Measurements from ENCODE around the gene PCDHA1. TPM values are rescaled to one million over a fixed set of nuclear protein-coding genes. Genes with fewer than 3 reads are reported as not detected.

Gene PCDHA1
- total RNA-seq, 1 experiment from 2014 or later, result not detected

GRCh38 chr5:140870221-140871201 is 84.6 kb downstream of the PCDHA1 start:
- no peak for ATAC-seq
- Histone ChIP-seq H3K9me3 (ENCODE audit: control insufficient read depth, insufficient read depth, low read depth, low read length) (no peaks in the 10 kb centered on the region), H3K4me1 (ENCODE audit: control insufficient read depth, insufficient read depth, low read length) (no peaks in the 10 kb centered on the region), H3K4me3 (ENCODE audit: low read depth in 2 of 2, low read length in 2 of 2) (no peak overlapping the region), H3K27me3 (ENCODE audit: control insufficient read depth, insufficient read depth, low read length) (no peaks in the 10 kb centered on the region), H3K27ac (ENCODE audit: low read length) (no peak overlapping the region), H3K36me3 (ENCODE audit: control insufficient read depth, insufficient read depth, low read length) (no peaks in the 10 kb centered on the region)
- TF ChIP-seq REST (IDR thresholded peaks at IDR 0.05; ENCODE audit: insufficient read depth in 1 of 2, low read depth in 2 of 2, low read length in 1 of 2), result 0 out of 4 replicates have a peak, but pooled peaks of 1 of the 2 experiments have one; percentile 47
- TF ChIP-seq TCF7L2 (IDR thresholded peaks at IDR 0.05; ENCODE audit: low read depth, low read length), result no peak
- TF ChIP-seq SIN3A (IDR thresholded peaks at IDR 0.05; ENCODE audit: borderline replicate concordance, insufficient read depth, low read depth, low read length), result no peak
- no peak for TF ChIP-seq POLR2AphosphoS5 (IDR thresholded peaks at IDR 0.05; ENCODE audit: low read depth, low read length)
- ChIA-PET CTCF (interaction anchor here (0.6 kb wide), 1 partner anchor 171 kb away, joined by 3 read pairs; no protein-coding TSS in a partner anchor), POLR2A (no interaction called here)
- no TSS peak for BruUV-seq (replicated peaks)
- intact Hi-C loops (cut with micrococcal nuclease; ENCODE audit: unreplicated experiment) (no loop called here), in situ Hi-C loops (cut with HindIII; ENCODE audit: low pct_unique_long_range_greater_than_20kb, low sequenced_read_pairs) (no loop called here)
- no peak for DNase-seq (ENCODE audit: low read depth, low spot score)

- H3K36me3 ChIP-seq (ENCODE audit: control insufficient read depth, insufficient read depth, low read length), result no peaks in the 10 kb centered on the region
- H3K4me3 ChIP-seq (ENCODE audit: low read depth in 2 of 2, low read length in 2 of 2), result peak within 1 kb of the TSS; percentile 53 to 66
- BruUV-seq (replicated peaks), result TSS peak; percentile 73
- DNase-seq (ENCODE audit: low read depth, low spot score), result no peak
- CTCF ChIA-PET, result interaction anchor here (1.8 kb wide), 1 partner anchor 165 kb away, joined by 15 read pairs; no protein-coding TSS in a partner anchor
- no peaks in the 10 kb centered on the region for H3K27me3 ChIP-seq (ENCODE audit: control insufficient read depth, insufficient read depth, low read length)
- POLR2A ChIA-PET, result no interaction called here
- intact Hi-C loops (cut with micrococcal nuclease; ENCODE audit: unreplicated experiment) (loop anchor here (2.0 kb wide), 1 partner anchor 165 kb away; no protein-coding TSS in a partner anchor), in situ Hi-C loops (cut with HindIII; ENCODE audit: low pct_unique_long_range_greater_than_20kb, low sequenced_read_pairs) (no loop called here)
- H3K27ac ChIP-seq (ENCODE audit: low read length), result peak within 1 kb of the TSS; percentile 55
- TF ChIP-seq SIN3A (IDR thresholded peaks at IDR 0.05; ENCODE audit: borderline replicate concordance, insufficient read depth, low read depth, low read length), result no peak
- peak; percentile 70 for TF ChIP-seq CTCF (IDR thresholded peaks at IDR 0.05)
- ATAC-seq, result peak; percentile 91
- no peaks in the 10 kb centered on the region for H3K4me1 ChIP-seq (ENCODE audit: control insufficient read depth, insufficient read depth, low read length)
- no peaks in the 10 kb centered on the region; the same call in 1 of the 2 replicates for H3K9me3 ChIP-seq (ENCODE audit: control insufficient read depth, insufficient read depth, low read depth, low read length)
Measured at GRCh38 chr5:140875085-140876065, 89.4 kb downstream of the PCDHA1 start, which contains the start of gene PCDHA12. Gene PCDHA12, plus strand, starts transcription at chr5:140875308. Its CDS starts 165 bp downstream, at chr5:140875473.
